ENCODE measurements around the gene WDR88.
"Not testable (repeated sequence)": the region's sequence is repeated elsewhere in the genome, so short reads cannot be mapped to it uniquely, and the experiment has no call there.

Gene WDR88, protein sequence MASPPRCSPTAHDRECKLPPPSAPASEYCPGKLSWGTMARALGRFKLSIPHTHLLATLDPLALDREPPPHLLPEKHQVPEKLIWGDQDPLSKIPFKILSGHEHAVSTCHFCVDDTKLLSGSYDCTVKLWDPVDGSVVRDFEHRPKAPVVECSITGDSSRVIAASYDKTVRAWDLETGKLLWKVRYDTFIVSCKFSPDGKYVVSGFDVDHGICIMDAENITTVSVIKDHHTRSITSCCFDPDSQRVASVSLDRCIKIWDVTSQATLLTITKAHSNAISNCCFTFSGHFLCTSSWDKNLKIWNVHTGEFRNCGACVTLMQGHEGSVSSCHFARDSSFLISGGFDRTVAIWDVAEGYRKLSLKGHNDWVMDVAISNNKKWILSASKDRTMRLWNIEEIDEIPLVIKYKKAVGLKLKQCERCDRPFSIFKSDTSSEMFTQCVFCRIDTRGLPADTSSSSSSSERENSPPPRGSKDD

DNA sequence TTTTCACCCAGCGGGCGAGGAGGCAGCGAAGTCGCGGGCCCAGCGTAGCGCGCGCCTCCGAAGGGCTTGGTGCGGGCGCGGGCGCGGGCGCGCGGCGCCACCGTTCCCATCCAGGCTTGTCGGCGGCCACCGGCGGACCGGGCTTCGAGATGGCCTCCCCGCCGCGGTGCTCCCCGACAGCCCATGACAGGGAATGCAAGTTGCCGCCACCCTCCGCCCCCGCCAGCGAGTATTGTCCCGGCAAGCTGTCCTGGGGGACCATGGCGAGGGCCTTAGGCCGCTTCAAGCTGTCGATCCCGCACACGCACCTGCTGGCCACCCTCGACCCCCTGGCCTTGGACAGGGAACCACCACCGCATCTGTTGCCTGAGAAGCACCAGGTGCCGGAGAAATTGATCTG, at the start of gene WDR88:
Gene WDR88, plus strand, starts transcription at position 94 of the 400 bp plus-strand sequence. Its CDS starts 56 bp downstream, at position 150.
- no peak for FAIRE-seq

DNA sequence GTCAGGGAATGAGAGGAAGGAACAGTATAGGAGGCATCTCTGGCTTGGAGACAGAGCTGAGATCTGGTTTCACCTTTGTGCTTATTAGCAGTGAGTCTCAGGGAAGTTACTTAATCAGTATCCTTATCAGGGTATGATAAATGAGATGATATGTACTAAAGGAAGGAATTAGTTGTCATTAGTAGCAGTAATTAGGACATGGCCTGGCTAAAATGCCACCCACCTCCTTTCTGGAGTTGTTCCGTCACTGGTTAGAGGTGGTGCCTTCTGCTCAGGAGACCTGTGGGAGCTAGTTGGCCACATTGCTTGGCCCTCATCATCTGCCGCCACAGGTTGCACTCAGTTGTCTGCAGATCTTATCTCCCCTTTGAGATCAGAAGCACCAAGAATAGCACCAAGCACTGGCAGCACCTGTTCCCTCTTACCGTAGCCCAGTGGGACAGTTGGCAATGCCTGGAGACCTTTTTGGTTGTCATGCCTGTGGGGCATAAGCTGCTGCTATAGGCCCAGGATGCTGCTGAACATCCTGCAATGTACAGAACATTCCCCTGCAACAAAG, 46.3 kb upstream of the WDR88 start:
- FAIRE-seq: no peak

GRCh38 chr19:33086955-33087354, 45.0 kb upstream of the WDR88 start:
- no peak for FAIRE-seq

DNA sequence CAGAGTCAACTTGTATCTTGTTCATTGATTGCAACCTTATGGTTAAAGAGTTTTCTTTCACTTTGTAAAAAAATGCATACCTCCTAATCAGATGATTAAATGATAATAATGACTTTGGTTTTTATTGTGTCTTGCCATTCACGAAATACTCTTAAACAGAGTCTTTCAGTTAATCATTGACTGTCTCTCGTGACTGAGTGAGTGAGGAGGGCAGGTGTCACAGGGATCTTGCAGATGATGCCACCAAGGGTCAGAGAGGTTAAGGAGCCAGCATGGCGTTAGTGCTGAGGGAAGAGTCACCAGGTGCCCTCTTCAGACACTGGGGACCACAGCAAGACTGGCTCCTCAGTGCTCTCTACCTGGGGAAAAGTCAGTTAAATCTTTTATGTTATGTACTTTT, 42.9 kb upstream of the WDR88 start:
- FAIRE-seq: no peak

- FAIRE-seq: no peak
Observed at GRCh38 chr19:33090179-33090578, 41.7 kb upstream of the WDR88 start.

GRCh38 chr19:33093420-33094210, 38.3 kb upstream of the WDR88 start:
- FAIRE-seq: no peak

DNA sequence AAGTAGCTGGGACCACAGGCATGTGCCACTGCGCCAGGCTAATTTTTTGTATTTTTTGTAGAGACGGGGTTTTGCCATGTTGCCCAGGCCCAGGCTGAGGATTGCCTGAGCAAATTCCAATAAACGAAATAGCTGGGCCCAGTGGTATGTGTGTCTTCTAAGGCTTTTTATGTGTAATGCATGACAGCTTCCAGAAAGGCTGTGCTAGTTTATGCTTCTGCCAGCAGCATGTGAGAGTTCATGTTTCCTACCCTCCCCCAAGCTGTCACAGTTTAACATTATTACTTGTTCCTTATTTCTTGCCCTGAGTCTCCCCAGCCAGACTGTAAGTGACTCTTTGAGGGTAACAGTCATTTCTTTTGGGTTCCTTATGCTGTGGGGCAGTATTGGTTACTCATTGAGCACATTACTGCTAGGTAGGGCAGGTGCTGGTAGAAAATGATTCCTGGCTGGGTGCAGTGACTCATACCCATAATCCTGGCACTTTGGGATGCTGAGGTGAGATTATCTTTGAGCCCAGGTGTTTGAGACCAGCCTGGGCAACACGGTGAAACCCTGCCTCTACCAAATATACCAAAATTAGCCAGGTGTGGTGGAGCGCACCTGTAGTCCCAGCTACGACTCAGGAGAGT, 37.4 kb upstream of the WDR88 start:
- no peak for FAIRE-seq

- FAIRE-seq: no peak
Observed at GRCh38 chr19:33096005-33096404, 35.9 kb upstream of the WDR88 start.

DNA sequence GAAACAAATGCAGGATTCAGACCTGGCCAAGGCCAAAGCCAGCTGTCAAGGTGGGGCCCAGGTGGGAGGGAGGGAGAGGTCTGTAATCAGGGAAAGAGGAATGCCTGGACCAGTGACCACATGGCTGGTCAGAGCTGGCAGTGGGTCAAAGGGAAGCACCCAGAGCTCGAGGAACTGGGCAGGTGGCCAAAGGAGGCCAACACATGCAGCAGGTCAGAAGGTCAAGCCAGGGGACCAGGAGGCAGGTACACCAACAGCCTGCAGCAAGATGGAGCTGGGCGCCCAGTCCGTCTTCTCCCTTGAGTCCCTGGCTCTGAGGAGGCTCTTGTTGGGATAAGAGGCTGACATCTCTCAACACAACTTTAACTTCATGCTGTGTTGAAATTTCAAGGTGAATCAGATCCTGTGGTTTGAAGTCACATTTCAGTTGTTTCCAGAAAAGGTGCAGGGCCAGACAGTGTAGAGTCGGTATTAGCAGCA, 33.8 kb upstream of the WDR88 start:
- FAIRE-seq: no peak

DNA sequence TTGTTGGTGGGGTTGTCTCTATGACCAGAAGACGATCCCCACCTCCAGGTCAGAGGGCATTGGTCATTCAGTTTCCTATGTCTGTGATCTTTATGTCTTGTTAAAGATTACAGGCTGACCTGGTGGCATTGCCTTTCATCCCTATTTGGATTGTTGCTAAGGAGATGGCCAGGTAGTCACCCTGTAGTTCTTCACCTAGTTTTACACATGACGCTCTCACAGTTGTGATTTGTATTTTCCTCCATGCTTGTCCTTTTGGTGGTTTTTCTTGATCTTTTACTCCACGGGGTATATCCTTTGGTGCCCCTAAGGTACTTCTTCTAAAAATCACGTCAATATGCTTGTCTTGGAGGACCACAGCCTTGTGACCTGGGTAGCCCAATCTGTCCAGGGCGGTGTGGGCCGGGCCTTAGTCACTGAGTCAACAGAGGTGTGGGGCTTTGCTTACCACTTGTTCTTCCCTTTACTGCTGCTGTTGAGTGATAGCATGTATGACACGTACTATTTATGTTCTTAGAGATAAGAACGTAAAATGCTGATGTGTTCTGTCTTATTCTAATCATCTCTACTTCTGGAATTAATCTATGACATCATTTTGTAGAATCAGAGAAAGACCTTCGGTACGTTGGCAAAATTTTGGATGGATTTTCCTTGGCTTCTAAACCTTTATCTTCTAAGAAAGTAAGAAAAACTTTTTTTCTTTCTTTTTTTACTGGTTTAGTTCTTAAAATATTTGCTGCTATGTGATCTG, 30.8 kb upstream of the WDR88 start:
- no peak for FAIRE-seq

GRCh38 chr19:33102893-33103292, 29.0 kb upstream of the WDR88 start:
- FAIRE-seq: no peak

DNA sequence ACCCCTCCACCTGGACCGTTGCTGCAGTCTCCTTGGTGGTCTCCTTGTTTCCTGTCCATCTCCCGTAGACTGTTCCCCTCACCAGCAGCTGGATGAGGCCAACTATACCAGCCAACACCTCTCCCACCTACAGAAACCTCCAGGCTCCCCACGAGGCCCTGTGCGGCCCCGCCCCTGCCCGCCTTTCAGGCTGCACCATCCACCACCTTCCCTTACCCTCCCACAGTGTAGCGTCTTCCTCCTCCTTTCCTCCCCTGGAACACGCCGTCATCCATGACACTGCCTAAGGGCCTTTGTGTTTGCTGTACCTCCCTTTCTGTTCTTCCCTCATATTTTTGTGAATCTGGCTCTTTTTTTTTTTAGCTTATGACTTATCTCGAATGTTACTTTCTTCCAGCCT, 23.8 kb upstream of the WDR88 start:
- FAIRE-seq: no peak

- FAIRE-seq: no peak
Observed at GRCh38 chr19:33110137-33110910, 21.6 kb upstream of the WDR88 start.

- no peak for FAIRE-seq
Observed at GRCh38 chr19:33111587-33111986, 20.3 kb upstream of the WDR88 start.

DNA sequence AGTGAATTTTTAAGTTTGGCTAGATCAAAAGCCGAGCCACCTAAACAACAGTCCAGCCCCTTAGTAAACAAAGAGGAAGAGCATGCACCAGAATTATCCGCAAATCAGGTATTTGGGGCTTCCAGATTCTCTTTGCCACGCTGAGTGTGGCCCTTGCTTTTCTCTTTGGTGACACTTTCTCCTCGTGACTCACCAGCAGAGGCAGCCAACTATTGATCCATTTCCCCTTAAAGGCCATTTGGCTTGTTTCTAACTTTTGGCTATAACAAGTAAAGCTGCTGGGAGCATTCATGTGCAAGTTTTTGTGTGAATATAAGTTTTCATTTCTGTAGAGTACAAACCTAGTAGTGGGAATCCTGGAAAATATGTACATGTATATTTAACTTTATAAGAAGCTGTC, 17.6 kb upstream of the WDR88 start:
- FAIRE-seq: no peak

DNA sequence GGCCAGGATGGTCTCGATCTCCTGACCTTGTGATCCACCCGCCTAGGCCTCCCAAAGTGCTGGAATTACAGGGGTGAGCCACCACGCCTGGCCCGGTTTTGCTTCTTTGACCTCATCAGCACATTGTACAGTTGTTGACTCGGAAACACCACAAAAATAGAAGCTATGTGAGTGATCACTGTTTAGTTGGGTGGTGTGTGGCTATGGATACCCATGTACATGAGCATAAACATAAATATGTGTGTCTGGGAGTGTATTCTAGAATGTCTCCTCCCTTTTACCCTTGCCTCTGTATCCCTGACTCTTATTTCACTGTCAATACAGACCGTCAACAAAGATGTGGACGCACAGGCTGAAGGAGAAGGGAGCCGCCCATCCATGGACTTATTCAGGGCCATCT, 14.4 kb upstream of the WDR88 start:
- no peak for FAIRE-seq

DNA sequence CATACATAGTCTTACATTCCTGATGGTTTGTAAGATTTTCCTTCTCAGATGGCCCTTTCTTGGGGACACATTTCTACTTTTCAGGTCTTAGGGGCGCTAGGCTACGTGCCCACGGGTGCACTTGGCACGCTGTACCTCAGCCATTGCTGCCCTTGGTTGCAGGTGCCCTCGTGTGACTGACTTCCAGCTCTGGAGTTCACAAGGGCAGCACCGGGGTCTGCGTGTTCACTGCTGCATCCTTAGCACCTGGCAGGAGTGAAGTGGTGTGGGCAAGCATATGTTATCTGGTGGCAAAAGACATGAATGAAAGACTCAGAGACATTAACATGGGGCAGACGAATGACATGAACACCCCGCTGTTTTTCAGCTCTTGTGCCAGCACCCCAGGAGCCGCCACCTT, 13.3 kb upstream of the WDR88 start:
- FAIRE-seq: no peak

DNA sequence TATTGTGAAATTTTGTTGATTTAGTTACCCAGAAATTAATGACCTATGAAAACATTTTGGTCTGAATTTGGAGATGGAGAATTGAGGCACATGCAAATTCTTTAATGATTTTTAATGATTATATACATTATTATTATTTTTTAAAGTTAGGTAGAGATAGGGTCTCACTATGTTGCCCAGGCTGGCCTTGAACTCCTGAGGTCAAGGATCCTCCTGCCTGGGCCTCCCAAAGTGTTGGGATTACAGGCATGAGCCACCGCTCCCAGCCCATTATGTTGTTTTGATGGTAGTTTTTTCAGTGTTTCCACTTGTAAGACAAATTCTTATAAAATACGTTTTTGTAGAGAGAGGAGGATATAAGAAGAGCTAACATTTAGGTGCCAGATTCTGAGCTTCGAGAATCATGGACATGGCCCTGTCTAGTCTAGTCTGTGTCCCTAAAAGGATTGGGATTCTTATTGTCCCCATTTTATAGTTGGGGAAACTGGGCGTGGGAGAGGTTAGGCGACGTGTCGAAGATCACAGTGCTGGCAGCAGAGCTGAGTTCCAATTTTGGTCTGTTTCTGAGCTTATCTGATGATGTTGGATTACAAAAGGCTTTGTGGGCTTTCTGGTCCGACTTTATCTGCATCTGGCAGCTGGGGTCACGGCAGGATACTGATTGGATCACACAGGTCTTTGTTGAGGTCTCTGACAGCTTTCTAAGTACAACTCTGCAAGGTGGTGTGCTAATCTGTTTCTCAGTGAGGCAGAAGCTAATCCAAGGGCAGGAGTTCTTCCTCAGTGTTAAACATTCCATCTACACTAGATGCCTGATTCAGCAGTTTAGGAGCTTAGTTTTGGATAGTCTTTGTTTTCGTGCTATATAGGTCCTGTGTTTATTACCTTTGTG, 7.5 kb upstream of the WDR88 start:
- FAIRE-seq: no peak

DNA sequence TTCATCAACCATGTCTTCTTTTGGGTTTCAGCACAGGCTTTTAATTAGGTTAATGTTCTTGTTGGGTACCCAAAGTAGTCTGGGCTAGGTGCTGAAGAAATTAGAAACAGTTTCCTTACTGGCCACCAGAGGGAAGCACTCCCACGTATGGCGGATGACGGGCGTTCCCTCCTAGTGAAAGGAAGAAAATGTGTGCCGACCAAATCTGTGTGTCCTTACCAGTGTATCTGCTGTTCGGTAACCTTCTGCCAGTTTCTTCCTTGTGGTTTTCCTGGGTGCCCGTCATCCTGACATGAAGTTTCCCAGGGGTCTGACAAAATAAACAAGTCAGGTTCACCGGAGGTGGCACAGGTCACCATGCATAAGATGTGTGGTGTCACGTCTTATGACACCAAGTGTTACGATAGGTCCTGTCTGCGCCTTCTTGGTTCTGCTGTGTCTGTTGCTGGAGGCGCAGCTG, 6.0 kb upstream of the WDR88 start:
- no peak for FAIRE-seq

DNA sequence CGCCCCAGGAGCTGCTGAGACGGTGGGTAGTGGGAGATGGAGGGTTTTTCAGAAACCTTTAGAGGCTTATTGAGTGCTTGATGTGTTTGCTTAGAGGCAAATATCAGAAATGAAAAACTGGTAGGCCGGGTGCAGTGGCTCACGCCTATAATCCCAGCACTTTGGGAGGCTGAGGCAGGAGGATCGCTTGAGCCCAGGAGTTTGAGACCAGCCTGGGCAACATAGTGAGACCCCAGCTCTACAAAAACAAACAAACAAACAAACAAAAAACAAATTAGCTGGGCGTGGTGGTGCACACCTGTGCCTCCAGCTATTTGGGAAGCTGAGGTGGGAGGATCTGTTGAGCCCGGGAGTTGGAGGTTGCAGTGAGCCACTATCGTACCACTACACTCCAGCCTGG, 5.2 kb upstream of the WDR88 start:
- FAIRE-seq: not testable (repeated sequence)

Data from islet of Langerhans (tissue), 1 donor.